OCI-LY1 (cell line): ENCODE results near the gene AGAP4.

Experiments used
- CTCF ChIP-seq: fragments of 200-600 bp; sonication (generic), shearing (Covaris generic); IDR thresholded peaks from 2 replicates; pipeline ENCODE4 v1.5.1; 2017; ENCODE audit warnings: mild to moderate bottlenecking, antibody characterized with exemption, low read length, moderate library complexity, mixed read lengths
- EZH2 ChIP-seq: fragments of 200-600 bp; sonication (generic), shearing (Covaris generic); IDR thresholded peaks from 2 replicates; pipeline ENCODE4 v1.8.0; 2017; ENCODE audit warnings: borderline replicate concordance, mixed run types, mild to moderate bottlenecking, antibody characterized with exemption, low read length, moderate library complexity, mixed read lengths

GRCh38 chr10:45817912-45818311 is 29.4 kb downstream of the AGAP4 start:
- TF ChIP-seq EZH2: no peak
- no peak for TF ChIP-seq CTCF
